Glutamatergic neuron (in vitro differentiated cells): Measurements from ENCODE around the gene RPTOR. TPM values are rescaled to one million over a fixed set of nuclear protein-coding genes. Genes with fewer than 3 reads are reported as not detected.

Experiments
- DNase-seq: peaks from one replicate; pipeline ENCODE4 v3.0.0; 2022
- H3K27ac Mint-ChIP-seq: one replicate; pipeline ENCODE4 v1.8.0; 2020; ENCODE audit warnings: mild to moderate bottlenecking, mixed read lengths, inconsistent platforms; ENCODE audit not compliant: unreplicated experiment
- H3K27me3 Mint-ChIP-seq: one replicate; pipeline ENCODE4 v1.8.0; 2020; ENCODE audit warnings: mild to moderate bottlenecking, moderate library complexity, mixed read lengths, inconsistent platforms; ENCODE audit not compliant: unreplicated experiment
- H3K36me3 Mint-ChIP-seq: one replicate; pipeline ENCODE4 v1.8.0; 2020; ENCODE audit warnings: mild to moderate bottlenecking, mixed read lengths, inconsistent platforms; ENCODE audit not compliant: unreplicated experiment
- H3K4me1 Mint-ChIP-seq: one replicate; pipeline ENCODE4 v1.8.0; 2020; ENCODE audit warnings: mild to moderate bottlenecking, low read depth, mixed read lengths, inconsistent platforms; ENCODE audit not compliant: unreplicated experiment
- H3K4me3 Mint-ChIP-seq: one replicate; pipeline ENCODE4 v1.8.0; 2020; ENCODE audit warnings: mild to moderate bottlenecking, mixed read lengths, inconsistent platforms; ENCODE audit not compliant: unreplicated experiment
- H3K9me3 Mint-ChIP-seq: one replicate; pipeline ENCODE4 v1.8.0; 2020; ENCODE audit warnings: mild to moderate bottlenecking, moderate library complexity, mixed read lengths, inconsistent platforms; ENCODE audit not compliant: unreplicated experiment
- CTCF ChIP-seq: fragments of 200-600 bp; sonication (generic); IDR thresholded peaks from one replicate; pipeline ENCODE4 v1.5.0; 2021; ENCODE audit not compliant: partially characterized antibody, unreplicated experiment
- total RNA-seq: library from RNA; stranded (reverse); fragmentation: NEBNext Ultra II Directional; extraction: Animal tissue kit (Norgen Biotek cat#: 25700); gene quantifications from one replicate; pipeline ENCODE4 v1.2.1, GENCODE V29; 2021; ENCODE audit not compliant: unreplicated experiment

The RPTOR gene
- total RNA-seq, 1 donor from 2014 or later, result 39.8 TPM

GRCh38 chr17:80701730-80702129, 157.1 kb downstream of the RPTOR start:
- Mint-ChIP-seq H3K27ac (no peak overlapping the region), H3K27me3 (peaks cover 14% of the 10 kb centered on the region), H3K9me3 (peaks cover 12% of the 10 kb centered on the region), H3K4me3 (no peak overlapping the region), H3K4me1 (peaks cover 47% of the 10 kb centered on the region), H3K36me3 (peaks cover 13% of the 10 kb centered on the region)
- TF ChIP-seq CTCF, result no peak
- DNase-seq, result no peak

- H3K27me3 Mint-ChIP-seq, result peaks cover 14% of the 10 kb centered on the region
- peaks cover 13% of the 10 kb centered on the region for H3K36me3 Mint-ChIP-seq
- DNase-seq, result no peak
- TF ChIP-seq CTCF, result no peak
- peaks cover 10% of the 10 kb centered on the region for H3K9me3 Mint-ChIP-seq
- H3K4me1 Mint-ChIP-seq, result peaks cover 51% of the 10 kb centered on the region
- H3K27ac Mint-ChIP-seq, result peak overlapping the region; percentile 2
- peak overlapping the region; percentile 3 for H3K4me3 Mint-ChIP-seq
Observed at GRCh38 chr17:80702315-80703141, 157.9 kb downstream of the RPTOR start.

- Mint-ChIP-seq H3K4me1 (peaks cover 51% of the 10 kb centered on the region), H3K4me3 (no peak overlapping the region), H3K27ac (peak overlapping the region; percentile 2), H3K9me3 (peaks cover 9% of the 10 kb centered on the region), H3K36me3 (peaks cover 13% of the 10 kb centered on the region), H3K27me3 (peaks cover 13% of the 10 kb centered on the region)
- no peak for DNase-seq
- no peak for TF ChIP-seq CTCF
Observed at GRCh38 chr17:80703142-80703478, 158.5 kb downstream of the RPTOR start.

GRCh38 chr17:80704381-80704819, 159.8 kb downstream of the RPTOR start:
- no peak for TF ChIP-seq CTCF
- Mint-ChIP-seq H3K27ac (no peak overlapping the region), H3K4me1 (peaks cover 43% of the 10 kb centered on the region), H3K4me3 (no peak overlapping the region), H3K27me3 (peaks cover 10% of the 10 kb centered on the region), H3K9me3 (peaks cover 9% of the 10 kb centered on the region), H3K36me3 (peaks cover 14% of the 10 kb centered on the region)
- no peak for DNase-seq

GRCh38 chr17:80704894-80705293, 160.3 kb downstream of the RPTOR start:
- Mint-ChIP-seq H3K36me3 (peaks cover 15% of the 10 kb centered on the region), H3K4me3 (no peak overlapping the region), H3K27me3 (peaks cover 9% of the 10 kb centered on the region), H3K4me1 (peaks cover 43% of the 10 kb centered on the region), H3K27ac (no peak overlapping the region), H3K9me3 (peaks cover 7% of the 10 kb centered on the region)
- DNase-seq, result no peak
- TF ChIP-seq CTCF, result no peak
